HepG2 (cell line): ENCODE measurements around the gene GAREM1. TPM values are rescaled to one million over a fixed set of nuclear protein-coding genes. Genes with fewer than 3 reads are reported as not detected.

ENCODE experiments used
- AKAP8 ChIP-seq: sonication (generic); formaldehyde crosslinking; IDR thresholded peaks from 2 replicates; pipeline ENCODE4 v1.5.1; 2020; ENCODE audit warnings: mild to moderate bottlenecking, missing genetic modification reagents
- MAFK ChIP-seq, 2 experiments: IDR thresholded peaks in 1 of 2; conservative IDR thresholded peaks in 1 of 2; 2 replicates each; pipeline ENCODE4 v1.6.1; 2011; ENCODE audit warnings: improper control_type of control experiment in 2 of 2, low read length in 2 of 2
- MAZ ChIP-seq, 2 experiments: sonication (generic) in 1 of 2; formaldehyde crosslinking in 1 of 2; IDR thresholded peaks; 2 replicates each; pipeline versions ENCODE4 v1.5.0 to v1.6.1; 2012 to 2020; ENCODE audit warnings: low read depth in 2 of 2, mild to moderate bottlenecking in 2 of 2, borderline replicate concordance in 1 of 2, improper control_type of control experiment in 1 of 2, low read length in 1 of 2, missing genetic modification reagents in 1 of 2, moderate library complexity in 1 of 2
- MED13 ChIP-seq: sonication (generic); formaldehyde crosslinking; IDR thresholded peaks from 2 replicates; pipeline ENCODE4 v1.5.0; 2020; ENCODE audit warnings: missing genetic modification reagents
- NONO ChIP-seq, 2 experiments: fragments of 450-650 bp in 1 of 2; sonication (generic) in 1 of 2; formaldehyde crosslinking in 1 of 2; IDR thresholded peaks in 1 of 2; conservative IDR thresholded peaks in 1 of 2; 2 replicates each; pipeline versions ENCODE4 v1.6.1 to v1.8.0; 2017 to 2022; ENCODE audit warnings: mild to moderate bottlenecking in 1 of 2, missing genetic modification reagents in 1 of 2, moderate library complexity in 1 of 2
- RORA ChIP-seq: sonication (generic); formaldehyde crosslinking; IDR thresholded peaks from 2 replicates; pipeline ENCODE4 v1.5.0; 2020; ENCODE audit warnings: mild to moderate bottlenecking, missing genetic modification reagents, moderate library complexity
- SNAPC2 ChIP-seq: sonication (generic); formaldehyde crosslinking; IDR thresholded peaks from 2 replicates; pipeline ENCODE4 v1.8.1; 2022; ENCODE audit warnings: mild to moderate bottlenecking, missing genetic modification reagents
- ZNF460 ChIP-seq: sonication (generic); formaldehyde crosslinking; IDR thresholded peaks from 2 replicates; pipeline ENCODE4 v1.5.1; 2020; ENCODE audit warnings: missing genetic modification reagents, mild to moderate bottlenecking, borderline replicate concordance
- ZNF788 ChIP-seq: sonication (generic); formaldehyde crosslinking; IDR thresholded peaks from 2 replicates; pipeline ENCODE4 v1.5.0; 2020; ENCODE audit warnings: mild to moderate bottlenecking, missing genetic modification reagents, borderline replicate concordance
- polyA plus RNA-seq, 8 experiments: library from polyadenylated mRNA; depleted of rRNA in 3 of 8; stranded (reverse) in 7 of 8; unstranded in 1 of 8; fragments of >200 nt; fragmentation: Illumina TruSeq in 4 of 8; extraction: Trizol in 4 of 8; gene quantifications; 2 replicates each; pipeline versions ENCODE4 v1.2.1 to v1.2.3, GENCODE V29; 2011 to 2016; ENCODE audit warnings: low read depth in 4 of 8, missing spikeins in 1 of 8, mixed read lengths in 1 of 8; ENCODE audit not compliant: insufficient read depth in 1 of 8
- total RNA-seq, 5 experiments: library from RNA; depleted of rRNA; stranded (reverse); fragments of >200 nt; fragmentation: Illumina TruSeq; extraction: Trizol; gene quantifications; 2 replicates each; pipeline ENCODE4 v1.2.3, GENCODE V29; 2016; ENCODE audit warnings: low read depth in 1 of 5
- TF ChIP-seq, protein P1 (sequence below): sonication (generic); formaldehyde crosslinking; IDR thresholded peaks from 2 replicates; pipeline ENCODE4 v1.4.0; 2020; ENCODE audit warnings: missing genetic modification reagents, borderline replicate concordance
- TF ChIP-seq, protein P2 (sequence below): sonication (generic); formaldehyde crosslinking; IDR thresholded peaks from 2 replicates; pipeline ENCODE4 v1.4.0; 2020; ENCODE audit warnings: mild to moderate bottlenecking, missing genetic modification reagents
- TF ChIP-seq, protein P3 (sequence below): IDR thresholded peaks from 2 replicates; pipeline ENCODE4 v1.6.1; 2016; ENCODE audit warnings: mild to moderate bottlenecking, missing biosample characterization, missing genetic modification reagents
- TF ChIP-seq, protein P4 (sequence below): sonication (generic); formaldehyde crosslinking; IDR thresholded peaks from 2 replicates; pipeline ENCODE4 v1.4.0; 2020; ENCODE audit warnings: missing genetic modification reagents, mild to moderate bottlenecking, borderline replicate concordance
- TF ChIP-seq, protein P5 (sequence below): sonication (generic); formaldehyde crosslinking; IDR thresholded peaks from 2 replicates; pipeline ENCODE4 v1.5.0; 2020; ENCODE audit warnings: missing genetic modification reagents
- TF ChIP-seq, protein P6 (sequence below), 2 experiments: sonication (generic) in 1 of 2; formaldehyde crosslinking in 1 of 2; IDR thresholded peaks; 2 replicates each; pipeline versions ENCODE4 v1.4.0 to v1.6.1; 2018 to 2020; ENCODE audit warnings: missing genetic modification reagents in 2 of 2, borderline replicate concordance in 1 of 2, low read depth in 1 of 2, mild to moderate bottlenecking in 1 of 2, missing biosample characterization in 1 of 2

GAREM1 gene
- total and polyA plus RNA-seq, 2 of the 13 experiments (the other 11 are each of a cell fraction or from before 2014, with no cell fraction given): 2.5 to 2.9 TPM

DNA sequence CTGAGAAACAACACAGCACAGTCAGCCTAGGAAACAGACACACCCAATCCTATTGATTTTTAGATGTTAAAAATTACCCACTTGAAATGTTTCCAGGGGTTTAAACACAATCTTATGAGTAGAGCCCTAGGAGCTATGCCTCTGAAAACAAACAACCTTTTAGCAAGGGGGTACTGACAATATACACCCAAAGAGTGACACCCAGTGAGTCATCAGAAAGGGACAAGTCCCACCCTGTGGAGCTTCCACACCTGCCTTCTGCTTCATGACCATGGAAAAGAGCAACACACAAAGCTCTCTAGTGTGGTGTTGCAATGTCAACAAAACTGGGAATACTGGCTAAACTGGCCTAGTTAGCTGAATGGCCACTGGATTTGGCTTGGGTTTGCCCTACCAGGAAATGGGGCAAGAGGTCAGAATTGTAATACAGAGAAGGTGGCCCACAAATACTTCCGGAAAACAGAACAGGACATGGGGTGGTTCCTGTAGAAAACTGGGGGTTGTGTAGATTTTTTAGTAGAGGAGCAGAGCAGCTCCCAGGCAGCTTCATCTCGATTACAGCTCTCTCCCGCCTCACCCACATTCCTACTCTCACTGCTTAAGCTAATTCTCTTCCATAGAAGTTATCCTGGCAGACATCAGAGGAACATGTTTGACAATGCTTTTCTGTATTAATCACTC, 98.2 kb downstream of the GAREM1 start (continued):
- TF ChIP-seq MAZ (IDR thresholded peaks at IDR 0.05; ENCODE audit: borderline replicate concordance, low read depth, low read length) (no peak), MAZ (CRISPR knock-in tag; IDR thresholded peaks at IDR 0.05; ENCODE audit: low read depth) (no peak), AKAP8 (CRISPR knock-in tag) (peak; percentile 70; the same call in 1 of the 2 replicates), NONO (IDR thresholded peaks at IDR 0.05) (no peak), NONO (CRISPR knock-in tag; conservative IDR thresholded peaks at IDR 0.05) (peak; percentile 35; the same call in 1 of the 2 replicates), MED13 (no peak), MAFK (conservative IDR thresholded peaks at IDR 0.05 in 1 of 2, IDR thresholded peaks at IDR 0.05 in 1 of 2; ENCODE audit: low read length in 2 of 2) (peak in 1 of 2 experiments; percentile 29; a peak in 1 of 4 replicates), ZNF460 (CRISPR knock-in tag) (no peak), SNAPC2 (no peak), ZNF788 (CRISPR knock-in tag) (peak; percentile 68; the same call in 1 of the 2 replicates), RORA (CRISPR knock-in tag) (no peak)
- TF ChIP-seq, protein P1, sequence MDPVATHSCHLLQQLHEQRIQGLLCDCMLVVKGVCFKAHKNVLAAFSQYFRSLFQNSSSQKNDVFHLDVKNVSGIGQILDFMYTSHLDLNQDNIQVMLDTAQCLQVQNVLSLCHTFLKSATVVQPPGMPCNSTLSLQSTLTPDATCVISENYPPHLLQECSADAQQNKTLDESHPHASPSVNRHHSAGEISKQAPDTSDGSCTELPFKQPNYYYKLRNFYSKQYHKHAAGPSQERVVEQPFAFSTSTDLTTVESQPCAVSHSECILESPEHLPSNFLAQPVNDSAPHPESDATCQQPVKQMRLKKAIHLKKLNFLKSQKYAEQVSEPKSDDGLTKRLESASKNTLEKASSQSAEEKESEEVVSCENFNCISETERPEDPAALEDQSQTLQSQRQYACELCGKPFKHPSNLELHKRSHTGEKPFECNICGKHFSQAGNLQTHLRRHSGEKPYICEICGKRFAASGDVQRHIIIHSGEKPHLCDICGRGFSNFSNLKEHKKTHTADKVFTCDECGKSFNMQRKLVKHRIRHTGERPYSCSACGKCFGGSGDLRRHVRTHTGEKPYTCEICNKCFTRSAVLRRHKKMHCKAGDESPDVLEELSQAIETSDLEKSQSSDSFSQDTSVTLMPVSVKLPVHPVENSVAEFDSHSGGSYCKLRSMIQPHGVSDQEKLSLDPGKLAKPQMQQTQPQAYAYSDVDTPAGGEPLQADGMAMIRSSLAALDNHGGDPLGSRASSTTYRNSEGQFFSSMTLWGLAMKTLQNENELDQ (CRISPR knock-in tag): no peak
- TF ChIP-seq, protein P2, sequence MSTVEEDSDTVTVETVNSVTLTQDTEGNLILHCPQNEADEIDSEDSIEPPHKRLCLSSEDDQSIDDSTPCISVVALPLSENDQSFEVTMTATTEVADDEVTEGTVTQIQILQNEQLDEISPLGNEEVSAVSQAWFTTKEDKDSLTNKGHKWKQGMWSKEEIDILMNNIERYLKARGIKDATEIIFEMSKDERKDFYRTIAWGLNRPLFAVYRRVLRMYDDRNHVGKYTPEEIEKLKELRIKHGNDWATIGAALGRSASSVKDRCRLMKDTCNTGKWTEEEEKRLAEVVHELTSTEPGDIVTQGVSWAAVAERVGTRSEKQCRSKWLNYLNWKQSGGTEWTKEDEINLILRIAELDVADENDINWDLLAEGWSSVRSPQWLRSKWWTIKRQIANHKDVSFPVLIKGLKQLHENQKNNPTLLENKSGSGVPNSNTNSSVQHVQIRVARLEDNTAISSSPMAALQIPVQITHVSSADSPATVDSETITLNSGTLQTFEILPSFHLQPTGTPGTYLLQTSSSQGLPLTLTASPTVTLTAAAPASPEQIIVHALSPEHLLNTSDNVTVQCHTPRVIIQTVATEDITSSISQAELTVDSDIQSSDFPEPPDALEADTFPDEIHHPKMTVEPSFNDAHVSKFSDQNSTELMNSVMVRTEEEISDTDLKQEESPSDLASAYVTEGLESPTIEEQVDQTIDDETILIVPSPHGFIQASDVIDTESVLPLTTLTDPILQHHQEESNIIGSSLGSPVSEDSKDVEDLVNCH (CRISPR knock-in tag): no peak
- TF ChIP-seq, protein P3, sequence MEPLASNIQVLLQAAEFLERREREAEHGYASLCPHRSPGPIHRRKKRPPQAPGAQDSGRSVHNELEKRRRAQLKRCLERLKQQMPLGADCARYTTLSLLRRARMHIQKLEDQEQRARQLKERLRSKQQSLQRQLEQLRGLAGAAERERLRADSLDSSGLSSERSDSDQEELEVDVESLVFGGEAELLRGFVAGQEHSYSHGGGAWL (CRISPR knock-in tag): no peak
- TF ChIP-seq, protein P4, sequence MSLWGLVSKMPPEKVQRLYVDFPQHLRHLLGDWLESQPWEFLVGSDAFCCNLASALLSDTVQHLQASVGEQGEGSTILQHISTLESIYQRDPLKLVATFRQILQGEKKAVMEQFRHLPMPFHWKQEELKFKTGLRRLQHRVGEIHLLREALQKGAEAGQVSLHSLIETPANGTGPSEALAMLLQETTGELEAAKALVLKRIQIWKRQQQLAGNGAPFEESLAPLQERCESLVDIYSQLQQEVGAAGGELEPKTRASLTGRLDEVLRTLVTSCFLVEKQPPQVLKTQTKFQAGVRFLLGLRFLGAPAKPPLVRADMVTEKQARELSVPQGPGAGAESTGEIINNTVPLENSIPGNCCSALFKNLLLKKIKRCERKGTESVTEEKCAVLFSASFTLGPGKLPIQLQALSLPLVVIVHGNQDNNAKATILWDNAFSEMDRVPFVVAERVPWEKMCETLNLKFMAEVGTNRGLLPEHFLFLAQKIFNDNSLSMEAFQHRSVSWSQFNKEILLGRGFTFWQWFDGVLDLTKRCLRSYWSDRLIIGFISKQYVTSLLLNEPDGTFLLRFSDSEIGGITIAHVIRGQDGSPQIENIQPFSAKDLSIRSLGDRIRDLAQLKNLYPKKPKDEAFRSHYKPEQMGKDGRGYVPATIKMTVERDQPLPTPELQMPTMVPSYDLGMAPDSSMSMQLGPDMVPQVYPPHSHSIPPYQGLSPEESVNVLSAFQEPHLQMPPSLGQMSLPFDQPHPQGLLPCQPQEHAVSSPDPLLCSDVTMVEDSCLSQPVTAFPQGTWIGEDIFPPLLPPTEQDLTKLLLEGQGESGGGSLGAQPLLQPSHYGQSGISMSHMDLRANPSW: peak; percentile 68; the same call in 1 of the 2 replicates
- TF ChIP-seq, protein P5, sequence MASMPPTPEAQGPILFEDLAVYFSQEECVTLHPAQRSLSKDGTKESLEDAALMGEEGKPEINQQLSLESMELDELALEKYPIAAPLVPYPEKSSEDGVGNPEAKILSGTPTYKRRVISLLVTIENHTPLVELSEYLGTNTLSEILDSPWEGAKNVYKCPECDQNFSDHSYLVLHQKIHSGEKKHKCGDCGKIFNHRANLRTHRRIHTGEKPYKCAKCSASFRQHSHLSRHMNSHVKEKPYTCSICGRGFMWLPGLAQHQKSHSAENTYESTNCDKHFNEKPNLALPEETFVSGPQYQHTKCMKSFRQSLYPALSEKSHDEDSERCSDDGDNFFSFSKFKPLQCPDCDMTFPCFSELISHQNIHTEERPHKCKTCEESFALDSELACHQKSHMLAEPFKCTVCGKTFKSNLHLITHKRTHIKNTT: no peak
- TF ChIP-seq, protein P6, sequence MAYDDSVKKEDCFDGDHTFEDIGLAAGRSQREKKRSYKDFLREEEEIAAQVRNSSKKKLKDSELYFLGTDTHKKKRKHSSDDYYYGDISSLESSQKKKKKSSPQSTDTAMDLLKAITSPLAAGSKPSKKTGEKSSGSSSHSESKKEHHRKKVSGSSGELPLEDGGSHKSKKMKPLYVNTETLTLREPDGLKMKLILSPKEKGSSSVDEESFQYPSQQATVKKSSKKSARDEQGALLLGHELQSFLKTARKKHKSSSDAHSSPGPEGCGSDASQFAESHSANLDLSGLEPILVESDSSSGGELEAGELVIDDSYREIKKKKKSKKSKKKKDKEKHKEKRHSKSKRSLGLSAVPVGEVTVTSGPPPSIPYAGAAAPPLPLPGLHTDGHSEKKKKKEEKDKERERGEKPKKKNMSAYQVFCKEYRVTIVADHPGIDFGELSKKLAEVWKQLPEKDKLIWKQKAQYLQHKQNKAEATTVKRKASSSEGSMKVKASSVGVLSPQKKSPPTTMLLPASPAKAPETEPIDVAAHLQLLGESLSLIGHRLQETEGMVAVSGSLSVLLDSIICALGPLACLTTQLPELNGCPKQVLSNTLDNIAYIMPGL (CRISPR knock-in tag; IDR thresholded peaks at IDR 0.05; ENCODE audit: borderline replicate concordance in 1 of 2, low read depth in 1 of 2): no peak
